ENCODE measurements around the gene MEIS2.

Gene MEIS2

DNA sequence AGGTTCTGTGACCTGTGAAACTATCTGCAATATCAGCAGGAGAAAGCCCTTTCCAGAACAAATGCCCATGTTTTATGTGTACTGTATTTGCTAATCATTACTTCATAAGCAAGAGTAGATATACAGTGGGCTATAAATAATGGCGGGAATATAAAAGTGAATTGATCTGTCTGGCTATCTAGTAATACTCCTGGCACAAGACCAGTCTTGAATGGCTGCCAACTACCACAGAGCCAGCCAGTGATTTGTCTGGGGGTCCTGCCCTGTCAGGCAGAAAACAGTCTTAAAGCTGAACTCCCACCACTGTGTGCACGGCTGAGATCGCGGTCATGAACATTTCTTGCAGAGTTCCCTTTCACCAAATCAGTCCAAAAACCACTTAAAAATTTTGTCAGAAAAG lies 176.3 kb downstream of the MEIS2 start:
- no peak for DNase-seq

DNA sequence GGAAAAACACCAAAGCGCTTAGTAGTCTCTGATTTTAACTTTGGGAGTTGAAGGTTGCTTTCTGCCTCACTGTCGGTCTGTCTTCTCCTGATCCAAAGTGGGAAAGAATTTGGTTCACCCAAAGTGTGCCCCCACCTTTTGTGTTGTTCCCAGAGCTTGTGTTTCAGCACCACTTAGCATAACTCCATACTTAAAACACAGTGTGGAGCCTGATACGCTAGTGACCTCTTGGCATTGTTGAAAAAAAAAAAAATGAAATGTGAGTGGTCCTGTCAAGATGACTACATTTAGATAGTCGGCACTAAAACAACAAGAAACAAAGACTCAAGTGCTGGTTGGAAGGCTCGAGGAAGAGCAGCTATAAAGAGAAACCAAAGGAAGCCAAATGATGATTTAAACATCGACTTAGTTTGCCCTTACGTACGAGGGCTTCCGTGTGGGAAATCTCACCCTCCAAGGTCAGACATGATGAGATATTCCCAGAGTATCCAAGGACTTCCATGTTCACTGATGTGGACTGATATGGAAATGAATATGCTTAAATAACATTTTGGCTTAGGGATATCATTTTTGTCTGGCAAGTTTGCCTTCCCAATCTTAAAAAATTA lies 178.8 kb downstream of the MEIS2 start:
- no peak for DNase-seq

DNA sequence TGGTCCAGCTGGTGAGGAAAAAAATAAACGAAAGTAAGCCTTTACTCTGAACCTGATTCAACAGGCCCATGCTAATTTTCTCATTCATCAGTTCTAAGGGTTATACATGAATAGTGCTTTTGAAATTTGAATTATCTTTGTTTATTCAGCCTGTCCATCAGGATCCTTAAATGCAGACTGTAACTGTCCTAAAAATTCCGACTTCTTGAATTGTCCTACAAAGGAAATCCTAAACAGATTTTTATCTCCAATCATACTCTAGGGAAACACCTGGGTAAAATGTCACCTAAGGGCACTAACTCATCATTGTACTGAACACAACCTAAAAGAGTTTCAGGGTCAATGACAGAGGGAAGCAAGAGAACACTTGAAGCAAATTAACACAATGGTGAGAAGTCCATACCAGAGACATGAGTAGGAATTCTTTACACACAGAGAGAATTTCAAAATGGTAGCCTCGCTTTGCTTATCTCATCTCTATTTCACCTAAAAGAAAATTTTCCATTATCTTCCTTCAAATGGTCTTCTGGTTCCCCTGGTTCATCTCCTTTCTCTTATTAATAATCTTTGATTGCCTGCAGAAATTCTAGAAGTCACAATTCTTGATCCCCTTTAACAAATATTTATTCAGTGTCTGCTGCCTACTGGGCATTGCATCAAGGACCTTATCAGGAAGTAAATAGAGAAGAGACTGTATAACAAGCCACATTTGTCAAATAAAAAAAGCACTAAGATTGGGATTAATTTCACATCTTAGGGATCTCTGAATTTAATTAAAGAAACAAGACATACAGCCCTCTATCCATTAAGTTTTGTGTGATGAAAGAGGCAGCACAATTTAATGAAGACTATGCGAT lies 182.7 kb downstream of the MEIS2 start:
- no peak for DNase-seq

DNA sequence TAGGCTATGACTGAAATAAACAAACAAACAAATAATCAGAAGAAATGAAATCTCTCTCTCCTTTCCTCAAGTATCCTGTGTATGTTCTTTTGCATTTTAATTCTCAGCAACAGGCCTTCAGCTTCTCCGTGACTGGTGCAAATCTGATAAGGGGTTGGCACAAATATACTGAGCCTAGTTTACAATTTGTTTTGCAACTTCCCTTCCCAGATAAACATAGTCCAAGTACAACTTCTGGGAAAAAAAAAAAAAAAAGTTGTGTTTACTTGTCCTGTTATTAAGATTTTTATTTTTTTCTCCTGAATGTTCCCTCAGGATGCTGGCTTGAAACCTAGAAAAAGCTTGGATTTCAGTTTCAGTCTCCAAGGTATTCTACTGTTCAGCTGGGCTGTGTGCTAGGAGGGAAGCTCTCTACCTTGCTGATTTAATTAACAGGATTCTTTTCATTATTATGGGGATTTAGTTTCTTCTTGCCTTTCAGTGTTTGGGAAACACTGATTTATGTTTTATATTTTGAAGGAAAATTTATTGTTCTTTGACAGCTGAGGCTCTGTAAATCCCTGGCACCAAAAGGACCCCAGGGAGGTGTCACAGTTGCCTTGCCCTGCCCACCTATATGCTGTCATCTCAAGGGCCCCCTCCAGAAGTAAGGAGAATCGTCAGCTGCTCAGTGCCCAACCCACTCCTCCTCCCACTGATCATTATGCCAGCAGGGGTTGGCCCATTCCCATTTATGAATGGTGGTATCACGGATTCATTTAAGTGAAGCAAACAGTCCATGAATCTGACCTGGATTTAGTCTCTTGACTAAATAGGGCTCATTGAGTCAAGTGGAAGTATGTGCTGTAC lies 185.2 kb downstream of the MEIS2 start:
- no peak for DNase-seq

DNA sequence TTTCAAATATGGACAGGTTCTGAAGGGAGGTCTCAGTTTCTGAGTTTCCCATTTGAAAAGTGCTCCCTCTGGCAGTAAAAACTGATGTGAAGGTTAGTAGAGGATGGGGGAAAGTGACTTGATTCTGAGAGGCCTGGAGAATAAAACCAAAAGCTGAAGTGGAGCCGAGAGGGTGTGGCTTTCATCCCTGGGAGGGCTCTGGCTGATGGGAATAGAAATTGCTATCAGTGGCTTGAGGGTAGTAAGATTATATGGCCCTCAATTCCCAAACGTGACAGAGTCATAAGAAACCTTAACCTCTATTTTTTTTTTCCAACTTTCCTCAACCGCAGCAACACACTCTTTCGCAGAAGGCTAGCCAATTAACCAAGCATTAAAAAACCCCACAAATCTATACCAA lies 185.9 kb downstream of the MEIS2 start:
- no peak for DNase-seq

DNA sequence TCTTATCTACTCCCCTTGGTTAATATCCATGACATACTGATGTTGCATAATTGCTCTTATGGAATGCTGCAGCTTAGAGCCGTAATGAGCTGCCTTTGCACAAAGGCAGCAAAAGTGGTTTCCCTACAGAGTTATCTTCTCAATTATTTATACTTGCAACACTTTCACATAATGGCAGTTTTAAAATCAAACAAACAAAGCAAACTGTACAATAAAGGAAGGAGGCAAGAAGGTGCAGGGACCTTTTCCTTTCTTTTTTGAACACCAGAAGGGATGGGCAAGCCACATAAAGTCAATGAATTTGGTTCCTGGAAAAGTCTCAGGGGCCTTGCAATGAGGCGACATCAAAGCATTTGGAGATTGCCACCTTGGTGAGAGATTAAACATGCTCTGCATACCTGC lies 188.0 kb downstream of the MEIS2 start:
- no peak for DNase-seq

DNA sequence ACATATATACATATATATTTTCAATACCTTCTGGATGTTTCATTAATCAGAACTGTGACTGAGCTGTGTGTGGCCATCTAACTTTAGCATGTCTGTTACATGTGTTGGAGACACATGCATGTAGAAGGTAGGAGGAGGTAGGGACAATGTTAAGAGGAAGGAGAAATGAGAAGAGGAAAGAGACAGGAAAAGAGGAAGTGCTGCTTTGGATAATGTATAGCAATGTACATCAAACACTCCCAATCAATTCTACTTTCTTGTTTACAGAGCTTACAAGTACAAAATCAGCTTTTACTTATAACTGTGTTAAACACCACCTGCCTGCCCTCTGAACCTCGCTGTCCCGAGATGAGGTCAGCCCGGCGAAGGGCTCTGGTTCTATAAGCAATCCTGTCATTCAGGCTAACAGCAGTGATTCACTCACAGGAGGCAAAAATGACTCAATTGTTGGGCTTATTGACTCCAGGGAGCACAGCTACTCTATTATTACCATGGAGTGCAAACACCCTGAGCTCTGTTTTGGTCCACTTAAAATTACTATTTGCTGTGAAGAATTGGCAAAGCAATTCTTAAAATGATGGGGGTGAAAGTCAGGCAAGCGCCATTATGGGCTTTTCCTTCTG lies 188.9 kb downstream of the MEIS2 start:
- DNase-seq, result no peak

DNA sequence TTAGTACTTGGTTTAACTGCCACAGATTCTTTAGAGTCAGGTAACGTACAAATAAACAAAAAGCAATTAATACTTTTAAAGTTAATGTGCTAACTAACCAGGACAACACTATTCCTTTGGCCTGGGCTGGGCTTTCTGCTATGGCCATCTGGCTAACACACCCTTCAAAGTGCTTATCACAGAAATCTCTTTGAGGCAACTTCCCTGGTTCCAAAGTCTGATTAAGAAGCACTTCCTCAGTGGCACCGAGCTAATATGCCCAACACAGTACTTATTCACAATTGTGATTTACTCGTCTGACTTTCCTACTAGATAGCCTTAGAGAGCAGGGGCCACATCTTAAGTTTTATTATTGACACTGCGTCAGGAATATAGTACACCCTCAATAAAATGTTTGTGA lies 191.4 kb downstream of the MEIS2 start:
- DNase-seq, result no peak

DNA sequence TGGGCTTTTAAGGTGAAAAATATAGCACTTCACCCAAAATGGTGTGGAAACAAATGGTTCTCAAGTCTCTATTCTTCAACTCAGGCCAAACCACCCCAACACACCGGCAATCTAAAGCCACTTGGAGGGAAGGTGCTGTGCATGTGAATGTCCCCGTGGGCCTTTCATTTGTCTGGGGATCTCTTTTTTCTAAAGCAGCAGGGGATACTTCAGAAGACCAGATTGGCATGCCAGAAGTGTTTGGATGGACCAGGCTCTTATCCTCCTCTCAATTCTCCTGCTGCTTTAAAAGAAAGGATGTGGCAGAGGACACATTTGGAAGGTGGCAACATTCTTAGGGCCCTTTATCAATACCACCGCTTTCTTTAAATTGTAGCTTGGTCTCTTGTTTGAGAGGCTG lies 193.1 kb downstream of the MEIS2 start:
- no peak for DNase-seq

DNA sequence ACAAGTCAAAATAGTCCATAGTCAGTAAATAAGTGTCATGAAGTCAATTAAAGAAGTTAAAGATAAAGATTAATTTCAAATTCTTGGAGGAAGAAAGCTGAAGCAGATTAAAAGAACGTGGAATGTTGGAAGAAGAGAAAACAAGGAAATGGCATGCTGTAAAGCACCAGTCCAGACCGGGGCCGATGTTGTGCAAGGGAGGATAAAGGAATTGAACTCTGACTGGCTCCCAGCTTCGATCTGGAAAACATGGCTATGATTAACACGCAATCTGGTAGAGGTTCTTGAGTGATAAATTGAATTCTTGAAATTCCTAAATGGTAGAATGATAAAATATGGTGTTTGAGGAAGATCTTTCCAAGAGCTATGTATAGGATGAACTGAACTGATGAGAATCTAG lies 194.4 kb downstream of the MEIS2 start:
- no peak for DNase-seq

DNA sequence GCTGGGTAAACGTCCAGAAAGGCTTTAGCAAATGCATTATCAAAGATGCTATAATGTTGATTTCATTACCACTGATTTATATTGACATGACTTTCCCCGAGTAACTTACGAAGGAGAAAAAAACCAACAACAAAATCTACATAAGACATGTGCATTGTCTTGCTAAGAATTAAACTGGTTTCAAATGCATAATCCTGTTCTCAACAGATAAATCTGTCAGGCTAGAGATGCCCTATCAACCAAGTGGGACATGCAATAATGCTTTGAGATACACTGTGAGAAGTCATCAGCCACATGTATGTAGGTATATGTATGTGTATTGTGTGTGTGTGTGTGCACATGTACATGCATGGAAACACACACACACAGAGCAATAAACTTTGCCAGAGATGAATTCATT lies 195.6 kb downstream of the MEIS2 start:
- no peak for DNase-seq

DNA sequence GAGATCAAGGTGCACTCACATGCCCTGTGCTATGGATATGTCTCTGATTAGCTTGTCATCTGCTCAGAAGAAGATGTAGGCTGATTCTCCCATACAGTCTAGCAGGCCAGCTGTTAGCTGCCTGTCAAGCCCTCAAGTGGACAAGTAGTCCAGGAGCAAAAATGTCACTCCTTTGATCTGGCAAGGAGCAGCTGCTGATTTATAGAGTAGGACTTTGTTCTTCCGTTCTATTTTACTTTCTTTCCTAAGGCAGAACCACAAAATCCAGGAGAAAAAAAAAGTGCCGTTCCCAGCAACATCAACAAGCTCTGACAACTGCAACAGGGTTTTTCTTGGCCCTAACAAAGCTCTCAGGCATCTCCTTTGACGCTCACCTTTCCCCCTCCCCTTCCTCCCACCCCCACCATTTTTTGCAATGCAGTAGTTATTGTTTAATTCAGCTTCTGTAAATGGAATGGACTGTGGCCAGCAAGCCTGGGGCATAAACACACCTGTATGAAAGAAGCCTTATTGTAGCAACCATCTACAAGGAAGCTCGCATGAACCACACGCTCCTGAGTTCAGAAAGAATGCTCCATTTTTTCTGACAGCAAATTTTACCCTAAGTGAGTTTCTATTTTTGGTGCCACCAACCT lies 196.3 kb downstream of the MEIS2 start:
- peak; percentile 23 to 34 for DNase-seq

DNA sequence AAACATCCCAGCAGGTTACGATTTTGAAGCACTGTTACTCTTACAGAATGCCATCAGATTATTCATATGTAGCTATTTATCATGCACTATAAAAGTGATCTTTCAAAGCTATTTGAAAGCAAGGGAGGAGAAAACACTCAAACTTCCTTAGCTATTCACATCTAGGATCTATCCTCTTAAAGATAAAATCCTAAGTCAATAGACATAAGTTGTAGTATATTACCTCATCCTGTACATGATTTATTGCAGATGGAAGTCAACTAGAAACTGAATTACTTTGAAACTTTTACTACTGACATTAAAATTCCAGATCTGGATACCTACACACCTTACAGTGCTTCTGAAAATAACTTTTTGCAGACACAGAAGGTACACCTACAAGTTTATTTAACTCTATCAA lies 197.2 kb downstream of the MEIS2 start:
- DNase-seq, result no peak

DNA sequence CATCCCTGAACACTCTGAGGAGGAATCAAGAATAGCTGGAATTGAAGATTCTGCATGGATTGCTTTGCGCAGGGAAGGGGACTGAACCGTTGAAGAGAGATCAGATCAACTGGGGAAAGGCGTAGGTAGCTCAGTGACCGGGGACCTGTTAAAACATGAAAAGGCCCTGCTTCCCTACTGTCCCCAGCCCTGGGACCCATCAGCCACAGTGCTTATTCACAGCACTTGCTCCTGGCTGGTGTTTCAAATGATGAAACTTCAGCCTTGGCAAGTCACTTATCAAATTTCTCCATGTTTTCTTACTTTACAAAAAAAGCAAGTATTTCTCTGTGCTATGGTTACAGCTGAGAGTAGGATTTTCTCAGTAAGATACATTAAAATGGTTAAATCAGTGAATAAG lies 199.3 kb downstream of the MEIS2 start:
- no peak for DNase-seq

DNA sequence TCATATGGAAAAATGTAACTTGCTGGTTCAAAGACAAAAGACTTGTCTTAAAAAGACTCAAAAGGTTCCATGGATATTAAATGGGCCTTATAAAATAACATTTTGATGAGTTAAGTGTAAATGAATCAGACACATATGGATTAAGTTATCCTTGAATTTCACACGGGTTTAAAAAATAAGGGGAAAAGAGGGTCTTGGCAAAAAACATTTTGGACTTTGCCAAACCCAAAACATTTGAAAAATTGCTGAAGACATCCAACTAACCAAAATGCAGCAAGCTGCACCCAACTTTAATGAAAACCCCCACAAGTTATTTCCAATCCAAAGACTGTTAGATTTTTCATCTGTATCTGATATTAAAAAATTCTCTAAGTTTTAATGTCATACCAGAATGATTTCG lies 200.7 kb downstream of the MEIS2 start:
- DNase-seq, result no peak

DNA sequence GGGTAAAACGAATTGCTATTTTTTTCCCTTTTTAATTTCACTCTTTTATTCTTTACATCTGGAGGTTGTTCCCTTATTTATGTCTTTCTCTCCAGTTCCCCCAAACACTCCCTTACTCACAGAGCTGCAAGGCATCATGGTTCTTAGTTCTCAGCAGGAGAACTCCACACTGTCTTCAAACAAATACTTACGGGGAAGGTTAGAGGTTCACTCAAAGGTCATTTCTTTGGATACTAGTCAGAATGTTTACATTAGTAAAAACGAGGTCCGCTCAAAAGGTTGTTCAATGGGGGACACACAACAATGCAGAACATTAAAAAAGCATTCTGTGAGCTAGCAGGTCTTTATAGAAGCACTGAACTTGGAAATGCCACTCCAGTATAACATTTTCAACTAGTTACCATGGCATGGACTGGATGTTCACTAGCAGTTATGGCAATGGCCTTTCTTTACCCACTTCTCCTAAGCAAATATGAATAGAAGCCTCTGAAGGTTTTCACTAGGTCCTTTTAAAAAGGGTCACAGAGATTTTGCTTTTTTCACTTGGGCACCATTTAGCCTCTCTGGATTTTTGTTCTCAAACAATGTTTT lies 201.7 kb downstream of the MEIS2 start:
- DNase-seq, result no peak

DNA sequence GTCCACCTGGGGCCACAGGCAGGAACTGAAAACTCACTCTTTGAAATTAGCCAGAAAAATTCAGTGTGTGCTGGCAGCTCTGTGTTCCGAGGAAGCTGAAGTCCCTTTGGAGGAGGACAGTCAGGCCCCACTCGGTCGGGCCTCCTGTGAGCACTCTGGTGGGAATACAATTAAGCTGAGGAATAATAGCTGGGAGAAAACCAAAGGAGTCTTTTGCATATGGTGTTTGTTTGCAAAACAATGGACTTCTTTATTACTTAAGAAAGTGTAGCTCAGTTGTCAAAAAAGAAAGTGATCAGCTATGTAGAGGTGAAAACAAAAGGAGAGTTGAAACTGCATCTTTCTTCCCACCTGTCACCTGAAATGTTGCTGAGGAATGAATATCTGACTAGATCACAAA lies 202.5 kb downstream of the MEIS2 start:
- DNase-seq, result peak; percentile 54 to 69

DNA sequence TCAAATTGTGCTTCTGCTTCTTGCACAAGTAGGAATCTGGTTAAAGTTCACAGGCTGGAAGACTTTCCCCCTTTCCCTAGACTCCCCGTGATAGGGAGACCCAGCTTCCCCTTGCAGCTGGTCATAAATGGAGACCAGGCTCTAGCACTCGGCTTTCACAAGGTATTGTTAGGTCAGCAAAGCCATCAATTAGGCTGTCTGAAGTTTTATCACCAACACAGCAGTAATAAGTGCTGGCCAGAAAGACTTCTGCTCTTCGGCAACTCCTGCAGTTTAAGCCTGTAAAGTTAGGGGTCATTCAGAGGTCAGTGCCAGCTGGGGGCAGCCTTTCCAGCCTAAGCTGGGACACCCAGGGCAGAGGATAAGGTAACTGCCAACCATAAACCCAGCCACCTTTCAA lies 203.4 kb downstream of the MEIS2 start:
- DNase-seq, result peak in 1 of 2 experiments; percentile 68

DNA sequence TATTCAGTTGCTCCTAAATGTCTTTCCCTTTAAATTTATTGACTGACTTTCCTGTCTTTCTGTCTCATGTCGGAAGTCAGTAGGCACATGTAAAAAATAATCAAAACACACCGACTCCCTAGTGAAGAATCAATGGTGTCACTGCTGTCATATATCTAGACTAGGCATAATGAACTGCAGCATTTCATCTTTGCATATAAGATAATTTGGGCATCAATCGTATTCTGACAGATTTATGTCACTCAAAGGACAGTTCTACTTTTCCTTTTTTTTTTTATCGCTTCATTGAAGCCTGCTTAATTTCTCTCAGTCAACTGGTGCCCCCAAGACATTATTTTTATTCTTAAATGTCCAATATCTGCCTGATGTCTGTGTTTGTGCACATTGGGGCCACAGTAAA lies 206.3 kb downstream of the MEIS2 start:
- peak in 1 of 2 experiments; percentile 33 for DNase-seq

DNA sequence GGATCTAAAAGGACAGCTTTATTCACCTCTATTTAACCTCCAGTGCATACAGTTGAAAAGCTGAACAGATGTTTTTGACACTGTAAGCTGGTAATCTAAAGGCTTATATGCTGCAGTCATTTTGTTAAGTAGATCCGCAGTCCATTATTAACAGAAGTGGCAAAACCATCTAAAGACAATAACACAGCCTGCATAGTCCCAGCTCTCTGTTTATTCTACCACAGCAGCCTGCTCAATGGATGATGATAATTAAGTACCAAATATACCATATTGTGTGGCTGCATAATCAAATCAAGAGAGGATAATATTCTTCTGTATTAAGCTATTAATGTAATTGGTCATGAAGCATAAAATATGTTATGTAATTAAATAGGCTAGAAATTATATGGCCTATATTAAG lies 207.1 kb downstream of the MEIS2 start:
- DNase-seq, result no peak

DNA sequence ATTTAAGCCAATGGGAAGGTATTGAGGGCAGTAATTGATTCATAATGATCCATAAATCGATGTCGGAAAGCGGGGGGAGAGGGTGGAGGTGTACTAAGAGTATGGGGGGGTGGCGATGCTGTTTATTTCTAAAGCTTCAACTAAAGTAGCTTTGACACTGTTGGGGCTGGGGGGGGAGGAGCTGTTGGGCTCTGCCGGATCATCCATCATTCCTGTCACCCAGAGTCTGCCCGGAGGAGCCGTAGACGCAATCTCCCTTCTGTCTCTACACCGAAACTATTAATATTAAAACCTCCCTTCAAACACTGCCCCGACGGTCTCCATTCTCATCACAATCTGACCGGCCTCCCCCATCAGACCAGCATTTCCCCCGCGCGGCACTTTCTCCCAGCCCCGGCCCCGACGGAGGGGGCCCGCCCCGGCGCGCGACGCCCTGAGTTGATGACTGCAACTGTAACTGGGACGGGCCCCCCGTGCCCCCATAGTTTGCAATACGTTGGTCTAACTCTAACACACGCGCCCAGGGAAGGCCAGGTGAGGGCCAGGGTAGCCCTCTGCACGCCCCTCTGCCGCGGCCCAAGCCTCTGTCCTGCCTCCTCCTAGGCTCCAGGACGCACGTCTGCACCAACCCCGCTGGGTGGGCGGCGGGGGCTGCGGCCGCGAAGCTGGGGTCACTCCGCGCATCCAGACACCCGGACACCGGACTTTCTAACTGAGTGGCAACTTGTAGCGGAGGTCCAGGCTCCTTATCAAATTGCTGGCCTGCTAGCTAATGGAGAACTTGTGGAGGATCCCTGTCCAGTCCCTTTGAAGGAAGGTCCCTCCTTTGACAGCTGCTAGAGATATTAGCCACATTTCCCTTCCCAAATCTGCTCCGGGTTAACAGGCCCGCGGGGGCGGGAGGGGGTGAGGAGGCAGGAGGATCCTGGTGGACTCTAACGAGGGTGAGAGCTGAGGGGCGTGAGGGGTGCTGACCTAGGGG lies 212.0 kb downstream of the MEIS2 start:
- DNase-seq, result peak in 1 of 2 experiments; percentile 23

Measured in NCI-H526 (cell line).